DOHH2 (cell line): Measurements from ENCODE around the gene FRRS1L.

Experiments used
- H3F3A ChIP-seq: fragments of 200-600 bp; sonication (generic), shearing (Covaris generic); 2 replicates; pipeline ENCODE4 v1.6.0; 2016; ENCODE audit warnings: antibody characterized with exemption, mild to moderate bottlenecking; ENCODE audit not compliant: control insufficient read depth, insufficient read depth
- H3K27ac ChIP-seq: fragments of 200-600 bp; sonication (generic); 2 replicates; pipeline ENCODE4 v1.5.1; 2014; ENCODE audit warnings: low read depth, mild to moderate bottlenecking, low read length, moderate library complexity
- H3K27me3 ChIP-seq: fragments of 200-600 bp; sonication (generic); 2 replicates; pipeline ENCODE4 v1.6.1; 2014; ENCODE audit warnings: mild to moderate bottlenecking, low read length, mixed read lengths; ENCODE audit not compliant: control insufficient read depth
- H3K36me3 ChIP-seq: fragments of 200-600 bp; sonication (generic); 2 replicates; pipeline ENCODE4 v1.6.1; 2014; ENCODE audit warnings: mild to moderate bottlenecking, low read length, moderate library complexity, mixed read lengths; ENCODE audit not compliant: control insufficient read depth
- H3K4me1 ChIP-seq: fragments of 200-600 bp; sonication (generic); 2 replicates; pipeline ENCODE4 v1.6.1; 2014; ENCODE audit warnings: mild to moderate bottlenecking, low read length, mixed read lengths; ENCODE audit not compliant: control insufficient read depth
- H3K4me2 ChIP-seq: fragments of 200-600 bp; sonication (generic); 2 replicates; pipeline ENCODE4 v1.6.0; 2014; ENCODE audit warnings: mild to moderate bottlenecking, low read length, moderate library complexity
- H3K4me3 ChIP-seq: fragments of 200-600 bp; sonication (generic); 2 replicates; pipeline ENCODE4 v1.5.1; 2014; ENCODE audit warnings: mild to moderate bottlenecking, low read length, mixed read lengths
- H3K79me2 ChIP-seq: fragments of 200-600 bp; sonication (generic); 2 replicates; pipeline ENCODE4 v1.6.1; 2014; ENCODE audit warnings: mild to moderate bottlenecking, low read length, mixed read lengths; ENCODE audit not compliant: control insufficient read depth
- H3K9me2 ChIP-seq: fragments of 200-600 bp; sonication (generic); replicated peaks from 2 replicates; pipeline ENCODE4 v1.6.1; 2014; ENCODE audit warnings: mild to moderate bottlenecking, low read length, mixed read lengths; ENCODE audit not compliant: control insufficient read depth
- H3K9me3 ChIP-seq: fragments of 200-600 bp; sonication (generic); 2 replicates; pipeline ENCODE4 v1.6.1; 2014; ENCODE audit warnings: antibody characterized with exemption, low read length, mixed read lengths; ENCODE audit not compliant: control insufficient read depth, insufficient read depth
- H4K20me1 ChIP-seq: fragments of 200-600 bp; sonication (generic); 2 replicates; pipeline ENCODE4 v1.6.0; 2014; ENCODE audit warnings: low read depth, mild to moderate bottlenecking, antibody characterized with exemption, low read length, moderate library complexity; ENCODE audit not compliant: control insufficient read depth, insufficient read depth
- EZH2phosphoT487 ChIP-seq: fragments of 200-600 bp; sonication (generic); IDR thresholded peaks from 2 replicates; pipeline ENCODE4 v1.6.1; 2017; ENCODE audit warnings: borderline replicate concordance, mild to moderate bottlenecking, antibody characterized with exemption, low read length, moderate library complexity, mixed read lengths
- TF ChIP-seq, protein P1 (sequence below): fragments of 200-600 bp; sonication (generic); IDR thresholded peaks from one replicate; pipeline ENCODE4 v1.5.1; 2014; ENCODE audit warnings: antibody characterized with exemption, mild to moderate bottlenecking, low read depth, low read length; ENCODE audit not compliant: poor library complexity, severe bottlenecking

Gene FRRS1L

DNA sequence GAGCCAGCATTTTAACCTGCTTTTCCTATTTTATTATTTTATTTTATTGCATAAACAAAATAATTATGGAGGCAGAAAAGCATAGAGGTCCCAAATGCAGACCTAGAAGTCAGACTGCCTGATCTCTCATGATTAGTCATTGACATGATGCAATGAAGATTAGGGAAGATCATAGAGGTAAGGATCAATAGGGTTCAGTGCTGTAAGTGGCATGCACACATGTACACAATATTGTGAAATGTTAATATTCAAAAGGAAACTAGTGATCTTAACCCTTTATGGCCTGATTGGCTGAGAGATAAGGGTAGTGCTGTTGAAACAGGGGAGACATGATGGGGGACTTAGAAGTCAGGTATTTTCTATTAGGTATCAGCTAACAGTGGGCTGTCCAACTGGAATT, 1.1 kb upstream of the FRRS1L start:
- Histone ChIP-seq H3K4me1 (peaks cover 6% of the 10 kb centered on the region), H3K4me3 (no peak overlapping the region), H3K4me2 (no peak overlapping the region), H3K9me2 (no peaks in the 10 kb centered on the region), H3K27ac (no peak overlapping the region), H3F3A (no peaks in the 10 kb centered on the region), H4K20me1 (no peaks in the 10 kb centered on the region), H3K36me3 (no peaks in the 10 kb centered on the region), H3K79me2 (no peaks in the 10 kb centered on the region), H3K27me3 (peaks cover 3% of the 10 kb centered on the region; the same call in 1 of the 2 replicates), H3K9me3 (no peaks in the 10 kb centered on the region)
- TF ChIP-seq, protein P1, sequence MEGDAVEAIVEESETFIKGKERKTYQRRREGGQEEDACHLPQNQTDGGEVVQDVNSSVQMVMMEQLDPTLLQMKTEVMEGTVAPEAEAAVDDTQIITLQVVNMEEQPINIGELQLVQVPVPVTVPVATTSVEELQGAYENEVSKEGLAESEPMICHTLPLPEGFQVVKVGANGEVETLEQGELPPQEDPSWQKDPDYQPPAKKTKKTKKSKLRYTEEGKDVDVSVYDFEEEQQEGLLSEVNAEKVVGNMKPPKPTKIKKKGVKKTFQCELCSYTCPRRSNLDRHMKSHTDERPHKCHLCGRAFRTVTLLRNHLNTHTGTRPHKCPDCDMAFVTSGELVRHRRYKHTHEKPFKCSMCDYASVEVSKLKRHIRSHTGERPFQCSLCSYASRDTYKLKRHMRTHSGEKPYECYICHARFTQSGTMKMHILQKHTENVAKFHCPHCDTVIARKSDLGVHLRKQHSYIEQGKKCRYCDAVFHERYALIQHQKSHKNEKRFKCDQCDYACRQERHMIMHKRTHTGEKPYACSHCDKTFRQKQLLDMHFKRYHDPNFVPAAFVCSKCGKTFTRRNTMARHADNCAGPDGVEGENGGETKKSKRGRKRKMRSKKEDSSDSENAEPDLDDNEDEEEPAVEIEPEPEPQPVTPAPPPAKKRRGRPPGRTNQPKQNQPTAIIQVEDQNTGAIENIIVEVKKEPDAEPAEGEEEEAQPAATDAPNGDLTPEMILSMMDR = no peak
- TF ChIP-seq EZH2phosphoT487 = no peak

DNA sequence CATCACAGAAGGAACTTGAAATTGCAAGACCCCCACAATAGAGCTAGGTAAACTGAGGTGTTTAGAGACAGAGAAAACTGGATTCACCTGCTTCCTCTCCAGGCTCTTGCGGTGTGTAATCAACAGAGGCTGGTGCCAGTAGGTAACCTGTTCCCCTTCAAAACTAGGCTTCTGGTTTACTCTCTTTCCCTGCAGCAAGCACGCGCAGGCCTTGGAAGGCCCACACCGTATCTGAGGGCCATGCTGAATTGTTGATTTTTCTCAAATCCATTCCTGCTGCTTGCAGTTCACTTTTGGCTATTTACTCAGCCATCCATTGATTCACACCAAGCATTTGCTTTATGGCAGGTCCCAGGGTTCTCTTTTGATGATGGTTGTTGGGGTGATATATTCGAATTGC, 667 bp upstream of the FRRS1L start:
- Histone ChIP-seq H3K9me3 (no peaks in the 10 kb centered on the region), H3F3A (no peaks in the 10 kb centered on the region), H4K20me1 (no peaks in the 10 kb centered on the region), H3K4me3 (no peak overlapping the region), H3K4me1 (peaks cover 6% of the 10 kb centered on the region), H3K27me3 (no peaks in the 10 kb centered on the region), H3K27ac (no peak overlapping the region), H3K9me2 (no peaks in the 10 kb centered on the region), H3K4me2 (no peak overlapping the region), H3K36me3 (no peaks in the 10 kb centered on the region), H3K79me2 (no peaks in the 10 kb centered on the region)
- TF ChIP-seq, protein P1 = no peak
- no peak for TF ChIP-seq EZH2phosphoT487

DNA sequence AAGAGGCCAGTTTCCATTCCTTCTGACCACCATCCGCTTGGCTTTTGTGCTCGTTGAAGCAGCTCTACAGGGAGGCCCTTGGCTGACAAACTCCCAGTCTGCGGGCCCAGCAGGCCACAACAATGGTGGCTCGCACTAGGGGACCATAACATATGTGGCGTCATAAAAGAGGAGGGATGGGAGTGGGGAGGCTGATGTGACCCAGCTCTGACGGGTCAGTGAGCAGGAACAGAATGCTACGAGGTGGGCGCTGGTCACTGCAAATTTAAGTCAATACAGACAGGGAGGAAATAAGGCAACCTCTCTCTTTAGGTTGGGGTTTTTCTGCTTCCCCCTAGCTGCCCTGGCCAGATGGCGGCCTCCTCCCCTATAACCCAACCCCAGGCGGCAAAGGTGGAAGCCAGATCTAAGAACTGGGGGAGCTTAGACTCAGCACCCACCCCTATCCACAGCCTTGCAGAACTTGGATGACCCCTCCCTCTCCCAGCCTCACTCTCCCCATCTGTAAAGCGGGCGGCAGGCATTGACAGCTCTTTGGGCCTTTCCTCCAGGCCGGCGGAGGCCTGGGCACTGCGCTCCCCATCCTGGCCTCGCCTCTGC, 778 bp downstream of the FRRS1L start:
- Histone ChIP-seq H3K36me3 (no peaks in the 10 kb centered on the region), H3K27me3 (no peaks in the 10 kb centered on the region), H3K4me2 (no peak overlapping the region), H3K4me3 (no peak overlapping the region), H3F3A (no peaks in the 10 kb centered on the region), H3K9me2 (no peaks in the 10 kb centered on the region), H3K9me3 (no peaks in the 10 kb centered on the region), H4K20me1 (no peaks in the 10 kb centered on the region), H3K4me1 (peaks cover 6% of the 10 kb centered on the region), H3K79me2 (no peaks in the 10 kb centered on the region), H3K27ac (no peak overlapping the region)
- TF ChIP-seq, protein P1 = no peak
- no peak for TF ChIP-seq EZH2phosphoT487
